ENCODE measurements around the gene PTCD1.

GRCh38 chr7:99379043-99379577, 59.5 kb downstream of the PTCD1 start:
- TF ChIP-seq, protein P1, sequence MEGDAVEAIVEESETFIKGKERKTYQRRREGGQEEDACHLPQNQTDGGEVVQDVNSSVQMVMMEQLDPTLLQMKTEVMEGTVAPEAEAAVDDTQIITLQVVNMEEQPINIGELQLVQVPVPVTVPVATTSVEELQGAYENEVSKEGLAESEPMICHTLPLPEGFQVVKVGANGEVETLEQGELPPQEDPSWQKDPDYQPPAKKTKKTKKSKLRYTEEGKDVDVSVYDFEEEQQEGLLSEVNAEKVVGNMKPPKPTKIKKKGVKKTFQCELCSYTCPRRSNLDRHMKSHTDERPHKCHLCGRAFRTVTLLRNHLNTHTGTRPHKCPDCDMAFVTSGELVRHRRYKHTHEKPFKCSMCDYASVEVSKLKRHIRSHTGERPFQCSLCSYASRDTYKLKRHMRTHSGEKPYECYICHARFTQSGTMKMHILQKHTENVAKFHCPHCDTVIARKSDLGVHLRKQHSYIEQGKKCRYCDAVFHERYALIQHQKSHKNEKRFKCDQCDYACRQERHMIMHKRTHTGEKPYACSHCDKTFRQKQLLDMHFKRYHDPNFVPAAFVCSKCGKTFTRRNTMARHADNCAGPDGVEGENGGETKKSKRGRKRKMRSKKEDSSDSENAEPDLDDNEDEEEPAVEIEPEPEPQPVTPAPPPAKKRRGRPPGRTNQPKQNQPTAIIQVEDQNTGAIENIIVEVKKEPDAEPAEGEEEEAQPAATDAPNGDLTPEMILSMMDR (IDR thresholded peaks at IDR 0.05) = peak in 2 of 6 experiments; percentile 16 to 34
- TF ChIP-seq POLR2AphosphoS5 (IDR thresholded peaks at IDR 0.05) (peak; percentile 74 to 78), EP300 (IDR thresholded peaks at IDR 0.05) (peak in 1 of 4 donors; percentile 51)

All from upper lobe of left lung (tissue), 4 donors.